Spinal cord (tissue), 10 donors: ENCODE measurements around the gene RPL10. TPM values are rescaled to one million over a fixed set of nuclear protein-coding genes. Genes with fewer than 3 reads are reported as not detected.

Experiments
- DNase-seq, 6 donors: peaks; one replicate each; pipeline versions ENCODE4 v3.0.0 to v3.0.0-alpha.2; 2013 to 2015; ENCODE audit warnings: low spot score in 6 of 6, low read depth in 4 of 6
- H3K27ac ChIP-seq: one replicate; pipeline ENCODE4 v1.5.1; 2013; ENCODE audit warnings: low read depth, low read length, control low read depth
- H3K27me3 ChIP-seq: one replicate; pipeline ENCODE4 v1.6.1; 2013; ENCODE audit warnings: low read length; ENCODE audit not compliant: control insufficient read depth, insufficient read depth
- H3K36me3 ChIP-seq: one replicate; pipeline ENCODE4 v1.6.1; 2013; ENCODE audit warnings: low read length; ENCODE audit not compliant: control insufficient read depth, insufficient read depth
- H3K4me1 ChIP-seq: one replicate; pipeline ENCODE4 v1.6.1; 2013; ENCODE audit warnings: low read length; ENCODE audit not compliant: control insufficient read depth, insufficient read depth
- H3K4me3 ChIP-seq: one replicate; pipeline ENCODE4 v1.5.1; 2013; ENCODE audit warnings: low read depth, low read length, control low read depth
- H3K9me3 ChIP-seq: one replicate; pipeline ENCODE4 v1.6.1; 2013; ENCODE audit warnings: low read length; ENCODE audit not compliant: control insufficient read depth, insufficient read depth
- WGBS: methylation state at CpG from one replicate; pipeline ENCODE4 v1.1.5; 2013; ENCODE audit warnings: missing lambda C conversion rate; ENCODE audit not compliant: insufficient coverage; 5-methylcytosine and 5-hydroxymethylcytosine counted together
- polyA plus RNA-seq, 2 donors: library from polyadenylated mRNA; unstranded; fragments of 120-200 nt; gene quantifications; one replicate each; pipeline ENCODE4 v1.2.1, GENCODE V29; 2013; ENCODE audit not compliant: insufficient read length in 2 of 2
- total RNA-seq, 2 donors: library from RNA; depleted of rRNA in 1 of 2; stranded (reverse); fragments of 120-200 nt in 1 of 2; fragments of >200 nt in 1 of 2; gene quantifications; one replicate each; pipeline versions ENCODE4 v1.2.3 to v1.2.4, GENCODE V29; 2013 to 2014
- donor health status: healthy.

RPL10 gene
- total and polyA plus RNA-seq, 4 donors, result 1,775 to 3,365 (median 2,025) TPM

GRCh38 chrX:154374313-154375155, 23.6 kb upstream of the RPL10 start, which contains the start of gene FLNA:
Gene FLNA, minus strand, starts transcription at chrX:154374634. Its CDS starts 3,389 bp downstream, at chrX:154371245.
- DNase-seq, result peak in 2 of 6 donors; percentile 35
- Histone ChIP-seq H3K4me3 (peak within 1 kb of the TSS; percentile 24), H3K4me1 (peaks cover 50% of the 10 kb centered on the region), H3K27ac (no peak within 1 kb of the TSS), H3K9me3 (no peaks in the 10 kb centered on the region), H3K27me3 (no peaks in the 10 kb centered on the region), H3K36me3 (no peaks in the 10 kb centered on the region)
- WGBS, result 25% methylated on average over 91 of the region's 95 CpGs

DNA sequence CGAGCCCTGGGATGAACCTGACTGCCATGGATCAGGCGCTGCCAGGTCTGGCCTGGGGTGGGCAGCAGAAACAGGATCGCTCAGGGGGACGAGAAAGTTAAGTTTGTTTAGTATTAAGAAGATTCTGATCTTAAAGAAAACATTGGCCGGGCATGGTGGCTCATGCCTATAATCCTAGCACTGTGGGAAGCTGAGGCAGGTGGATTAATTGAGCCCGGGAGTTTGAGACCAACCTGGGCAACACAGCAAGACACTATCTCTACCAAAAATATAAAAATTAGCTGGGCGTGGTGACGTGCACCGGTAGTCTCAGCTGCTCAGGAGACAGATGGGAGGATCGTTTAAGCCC, 23.0 kb upstream of the RPL10 start:
- H3K36me3 ChIP-seq, result peaks cover 3% of the 10 kb centered on the region
- H3K9me3 ChIP-seq, result no peaks in the 10 kb centered on the region
- no peak overlapping the region for H3K4me3 ChIP-seq
- WGBS, result 64% methylated on average over 8 of the region's 10 CpGs
- H3K4me1 ChIP-seq, result peaks cover 51% of the 10 kb centered on the region
- no peak overlapping the region for H3K27ac ChIP-seq
- H3K27me3 ChIP-seq, result no peaks in the 10 kb centered on the region
- no peak for DNase-seq

GRCh38 chrX:154376774-154377173, 21.4 kb upstream of the RPL10 start:
- peaks cover 55% of the 10 kb centered on the region for H3K4me1 ChIP-seq

GRCh38 chrX:154378059-154378798, 19.9 kb upstream of the RPL10 start:
- Histone ChIP-seq H3K27me3 (no peaks in the 10 kb centered on the region), H3K36me3 (peaks cover 16% of the 10 kb centered on the region), H3K4me1 (peaks cover 41% of the 10 kb centered on the region), H3K27ac (peak overlapping the region; percentile 94), H3K4me3 (peak overlapping the region; percentile 38), H3K9me3 (no peaks in the 10 kb centered on the region)
- DNase-seq, result peak in 2 of 6 donors; percentile 76 to 86
- WGBS, result 21% methylated on average over 69 of the region's 79 CpGs

More at GRCh38 chrX:154376774-154377173, 21.4 kb upstream of the RPL10 start:
- no peak for DNase-seq
- no peaks in the 10 kb centered on the region for H3K9me3 ChIP-seq
- peaks cover 13% of the 10 kb centered on the region for H3K36me3 ChIP-seq
- no peak overlapping the region for H3K27ac ChIP-seq
- 76% methylated on average over 3 of the region's 3 CpGs for WGBS
- no peak overlapping the region for H3K4me3 ChIP-seq
- no peaks in the 10 kb centered on the region for H3K27me3 ChIP-seq

DNA sequence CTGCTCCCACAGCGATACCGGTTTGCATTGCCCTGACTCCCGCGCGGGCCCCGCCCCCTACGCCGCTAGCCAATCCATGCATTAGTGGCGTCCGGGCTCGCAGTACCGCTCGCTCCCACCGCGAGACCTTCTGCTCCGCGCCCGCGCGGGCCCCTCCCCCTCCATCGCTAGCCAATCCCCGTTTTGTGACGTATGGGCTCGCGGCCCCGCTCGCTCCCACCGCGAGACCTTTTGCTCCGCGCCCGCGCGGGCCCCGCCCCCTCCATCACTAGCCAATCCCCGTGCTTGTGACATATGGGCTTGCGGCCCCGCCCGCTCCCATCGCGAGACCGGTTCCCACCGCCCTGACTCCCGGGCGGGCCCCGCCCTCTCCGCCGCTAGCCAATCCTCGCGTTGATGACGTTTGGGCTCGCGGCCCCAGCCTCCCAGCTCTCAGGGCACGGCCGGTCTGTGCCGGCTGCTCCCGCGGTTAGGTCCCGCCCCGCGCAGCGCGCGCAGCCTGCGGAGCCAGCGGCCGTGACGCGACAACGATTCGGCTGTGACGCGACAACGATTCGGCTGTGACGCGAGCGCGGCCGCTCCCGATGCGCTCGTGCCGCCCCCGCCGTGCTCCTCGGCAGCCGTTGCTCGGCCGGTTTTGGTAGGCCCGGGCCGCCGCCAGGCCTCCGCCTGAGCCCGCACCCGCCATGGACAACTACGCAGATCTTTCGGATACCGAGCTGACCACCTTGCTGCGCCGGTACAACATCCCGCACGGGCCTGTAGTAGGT, 19.2 kb upstream of the RPL10 start, which contains the start of gene EMD:
TSS of gene EMD (plus strand) at position 497 of the 770 bp plus-strand sequence. CDS start at position 687, 190 bp downstream.
- H3K4me1 ChIP-seq, result peaks cover 35% of the 10 kb centered on the region
- peak within 1 kb of the TSS; percentile 67 for H3K4me3 ChIP-seq
- no peaks in the 10 kb centered on the region for H3K27me3 ChIP-seq
- H3K9me3 ChIP-seq, result no peaks in the 10 kb centered on the region
- H3K36me3 ChIP-seq, result peaks cover 16% of the 10 kb centered on the region
- DNase-seq, result peak in 5 of 6 donors; percentile 84 to 98 (median 89)
- 24% methylated on average over 103 of the region's 103 CpGs for WGBS
- peak within 1 kb of the TSS; percentile 94 for H3K27ac ChIP-seq

DNA sequence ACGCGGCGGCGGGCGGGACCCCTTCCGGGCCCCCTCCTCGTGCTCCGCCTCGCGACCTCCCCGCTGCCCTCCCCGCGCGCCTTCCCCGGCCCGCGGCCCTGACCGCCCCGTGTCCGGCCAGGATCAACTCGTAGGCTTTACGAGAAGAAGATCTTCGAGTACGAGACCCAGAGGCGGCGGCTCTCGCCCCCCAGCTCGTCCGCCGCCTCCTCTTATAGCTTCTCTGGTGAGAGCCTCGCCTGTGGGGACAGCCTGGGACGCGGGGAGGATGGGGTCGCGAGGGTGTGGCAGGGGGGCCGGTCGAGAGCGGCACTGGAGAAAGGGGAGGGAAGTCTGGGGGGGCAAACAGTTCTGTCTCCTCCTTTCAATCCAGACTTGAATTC, 18.6 kb upstream of the RPL10 start:
- H3K4me1 ChIP-seq, result peaks cover 39% of the 10 kb centered on the region
- DNase-seq, result no peak
- H3K9me3 ChIP-seq, result no peaks in the 10 kb centered on the region
- H3K27ac ChIP-seq, result peak overlapping the region; percentile 89
- H3K4me3 ChIP-seq, result peak overlapping the region; percentile 67
- peaks cover 16% of the 10 kb centered on the region for H3K36me3 ChIP-seq
- no peaks in the 10 kb centered on the region for H3K27me3 ChIP-seq
- whole genome bisulfite sequencing, result 25% methylated on average over 31 of the region's 38 CpGs

DNA sequence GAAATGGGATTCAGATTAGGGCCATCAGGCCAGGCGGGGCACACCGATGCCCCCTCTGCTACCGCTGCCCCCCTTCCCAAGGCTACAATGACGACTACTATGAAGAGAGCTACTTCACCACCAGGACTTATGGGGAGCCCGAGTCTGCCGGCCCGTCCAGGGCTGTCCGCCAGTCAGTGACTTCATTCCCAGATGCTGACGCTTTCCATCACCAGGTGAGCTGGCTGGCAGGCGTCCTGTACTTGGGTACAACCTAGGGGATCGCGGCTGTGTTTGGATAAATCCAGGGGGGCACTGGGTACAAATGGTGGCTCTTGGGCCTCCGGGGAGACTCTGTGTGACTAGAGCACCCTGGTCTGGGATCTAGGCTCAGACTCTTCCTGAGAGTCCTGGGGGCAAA, 18.0 kb upstream of the RPL10 start:
- WGBS, result 45% methylated on average over 12 of the region's 13 CpGs
- peak overlapping the region; percentile 89 for H3K27ac ChIP-seq
- H3K4me1 ChIP-seq, result peaks cover 34% of the 10 kb centered on the region
- DNase-seq, result no peak
- H3K36me3 ChIP-seq, result peaks cover 16% of the 10 kb centered on the region
- no peaks in the 10 kb centered on the region for H3K9me3 ChIP-seq
- peak overlapping the region; percentile 67 for H3K4me3 ChIP-seq
- H3K27me3 ChIP-seq, result no peaks in the 10 kb centered on the region

GRCh38 chrX:154380787-154381186, 17.4 kb upstream of the RPL10 start:
- no peaks in the 10 kb centered on the region for H3K9me3 ChIP-seq
- peaks cover 34% of the 10 kb centered on the region for H3K4me1 ChIP-seq
- H3K27ac ChIP-seq, result no peak overlapping the region
- DNase-seq, result no peak
- peaks cover 16% of the 10 kb centered on the region for H3K36me3 ChIP-seq
- H3K27me3 ChIP-seq, result no peaks in the 10 kb centered on the region
- H3K4me3 ChIP-seq, result no peak overlapping the region
- WGBS, result 57% methylated on average over 13 of the region's 14 CpGs

GRCh38 chrX:154381271-154381670, 16.9 kb upstream of the RPL10 start:
- H3K4me3 ChIP-seq, result no peak overlapping the region
- no peak overlapping the region for H3K27ac ChIP-seq
- H3K27me3 ChIP-seq, result no peaks in the 10 kb centered on the region
- H3K4me1 ChIP-seq, result peaks cover 34% of the 10 kb centered on the region
- peaks cover 16% of the 10 kb centered on the region for H3K36me3 ChIP-seq
- DNase-seq, result no peak
- no peaks in the 10 kb centered on the region for H3K9me3 ChIP-seq
- 52% methylated on average over 4 of the region's 6 CpGs for WGBS
